Hematopoietic multipotent progenitor cell (in vitro differentiated cells): Measurements from ENCODE around the gene RASAL1. TPM values are rescaled to one million over a fixed set of nuclear protein-coding genes. Genes with fewer than 3 reads are reported as not detected.
"Not testable (repeated sequence)": the region's sequence is repeated elsewhere in the genome, so short reads cannot be mapped to it uniquely, and the experiment has no call there.

Source experiments
- DNase-seq, 3 donors: peaks; one replicate each; pipeline ENCODE4 v3.0.0-alpha.2; 2011 to 2015; ENCODE audit warnings: low read depth in 2 of 3, low spot score in 2 of 3
- total RNA-seq: library from RNA; depleted of rRNA; stranded (reverse); fragments of >200 nt; gene quantifications from one replicate; pipeline ENCODE4 v1.2.3, GENCODE V29; 2012

The RASAL1 gene
- total RNA-seq, 1 donor, result 0.27 TPM

GRCh38 chr12:113120670-113121370 lies 14.7 kb downstream of the RASAL1 start:
- DNase-seq, result no peak

GRCh38 chr12:113119980-113120669 lies 15.4 kb downstream of the RASAL1 start:
- DNase-seq, result no peak

DNA sequence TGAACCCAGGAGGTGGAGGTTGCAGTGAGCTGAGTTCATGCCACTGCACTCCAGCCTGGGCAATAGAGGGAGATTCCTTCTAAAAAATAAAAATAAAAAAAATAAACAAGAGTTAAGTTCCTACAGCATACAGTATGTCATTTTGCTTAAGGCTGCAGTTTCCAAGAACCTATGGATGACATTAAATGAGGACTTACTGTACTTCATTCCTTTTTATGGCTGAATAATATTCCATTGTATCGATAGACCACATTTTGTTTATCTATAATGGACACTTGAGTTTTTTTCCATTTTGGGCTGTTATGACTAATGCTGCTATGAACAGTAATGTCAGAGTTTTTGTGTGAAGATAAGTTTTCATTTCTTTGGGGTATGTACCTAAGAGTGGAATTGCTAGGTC lies 17.4 kb downstream of the RASAL1 start:
- no peak for DNase-seq

GRCh38 chr12:113117684-113118083 lies 17.9 kb downstream of the RASAL1 start:
- not testable (repeated sequence) for DNase-seq

DNA sequence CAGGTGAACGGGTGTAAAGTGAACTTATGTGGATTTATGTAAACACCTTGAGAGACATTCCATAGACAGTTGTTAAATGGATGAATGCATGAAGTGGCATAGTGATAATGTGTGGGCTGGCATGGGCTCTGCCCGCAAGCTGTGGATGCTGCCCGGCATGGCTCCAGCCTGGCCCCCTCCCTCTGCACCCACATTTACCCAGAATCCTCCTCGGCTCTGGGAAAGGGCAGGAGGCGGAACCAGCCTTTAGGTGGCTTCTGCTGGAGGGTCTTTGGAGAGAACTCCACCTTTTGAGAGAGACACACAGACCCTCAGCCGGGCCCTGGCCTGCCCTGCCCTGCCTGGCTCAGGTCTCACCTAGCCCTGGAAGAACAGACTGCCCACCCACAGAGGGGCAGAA lies 18.7 kb downstream of the RASAL1 start:
- DNase-seq, result no peak

DNA sequence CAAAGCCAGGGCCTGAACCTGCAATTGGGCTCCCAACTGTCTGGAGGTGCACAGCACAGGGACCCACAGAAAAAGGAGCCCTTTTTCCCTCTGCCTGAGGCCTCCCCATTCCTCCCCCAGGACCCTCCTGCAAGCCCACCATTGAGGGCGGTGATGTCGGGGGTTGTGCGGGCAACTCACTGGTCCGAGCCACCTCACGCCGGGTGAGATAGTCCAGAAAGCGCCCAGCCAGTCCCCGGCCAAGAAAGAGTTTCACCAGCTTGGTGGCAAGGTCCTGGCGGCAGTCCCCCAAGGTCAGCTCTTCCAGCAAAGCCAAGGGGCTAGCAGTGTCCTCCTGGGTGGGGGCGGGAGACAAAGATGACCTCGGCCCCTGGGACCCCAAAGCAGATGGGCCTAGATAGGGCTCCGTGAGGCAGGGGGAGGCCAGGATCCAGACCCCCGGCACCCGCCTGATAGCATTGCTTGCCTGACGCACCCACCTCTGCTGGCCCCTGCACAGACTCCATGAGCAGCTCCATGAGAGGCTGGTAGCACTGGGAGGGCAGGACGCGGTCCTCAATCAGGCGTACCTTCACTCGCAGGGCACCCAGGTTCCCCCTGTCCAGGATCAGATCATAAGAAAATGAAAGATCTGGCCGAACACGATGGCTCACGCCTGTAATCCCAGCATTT lies 20.0 kb downstream of the RASAL1 start:
- no peak for DNase-seq

- no peak for DNase-seq
Observed at GRCh38 chr12:113114447-113115178, 20.9 kb downstream of the RASAL1 start.

DNA sequence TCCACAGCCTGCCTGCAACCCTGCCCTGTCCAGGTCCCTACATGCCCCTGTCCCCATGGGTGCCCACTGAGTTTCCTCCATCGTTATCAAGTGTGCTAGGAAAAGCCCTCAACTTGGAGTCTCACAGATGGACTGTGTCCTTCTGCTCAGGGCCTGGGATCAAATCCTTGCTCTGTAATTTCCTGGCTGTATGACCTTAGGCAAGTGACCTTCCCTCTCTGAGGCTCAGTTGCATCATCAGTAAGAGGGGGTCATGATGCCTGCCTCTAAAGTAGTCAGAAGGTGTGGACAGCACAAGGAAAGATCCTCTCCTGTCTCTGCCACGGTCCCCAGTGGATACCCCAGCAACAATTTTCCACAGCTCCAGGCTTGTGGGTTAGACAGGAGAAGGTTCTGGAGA lies 22.2 kb downstream of the RASAL1 start:
- DNase-seq, result no peak

- DNase-seq, result no peak
Observed at GRCh38 chr12:113112043-113112899, 23.3 kb downstream of the RASAL1 start.

GRCh38 chr12:113111247-113111646 lies 24.3 kb downstream of the RASAL1 start:
- no peak for DNase-seq

GRCh38 chr12:113109872-113110599 lies 25.5 kb downstream of the RASAL1 start:
- DNase-seq, result no peak

DNA sequence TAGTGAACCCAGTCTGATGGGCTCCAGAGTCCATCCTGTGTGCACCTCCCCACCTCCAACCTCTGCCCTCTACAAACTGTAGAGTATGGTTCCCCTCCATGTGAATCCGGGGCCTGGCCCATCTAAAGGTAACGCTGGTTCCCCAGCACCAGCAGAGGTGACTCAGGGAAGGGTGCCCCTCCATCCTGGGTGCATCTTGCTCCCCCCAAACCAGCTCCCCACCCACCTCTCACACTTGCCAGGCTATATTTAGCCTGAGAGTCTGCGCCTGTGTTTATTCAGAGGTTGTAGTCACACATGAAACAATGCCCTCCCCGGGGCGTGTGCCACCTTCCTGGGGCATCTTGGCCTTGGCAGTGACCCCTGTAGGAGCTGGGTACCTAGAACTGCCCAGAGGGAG lies 26.2 kb downstream of the RASAL1 start:
- DNase-seq, result no peak

DNA sequence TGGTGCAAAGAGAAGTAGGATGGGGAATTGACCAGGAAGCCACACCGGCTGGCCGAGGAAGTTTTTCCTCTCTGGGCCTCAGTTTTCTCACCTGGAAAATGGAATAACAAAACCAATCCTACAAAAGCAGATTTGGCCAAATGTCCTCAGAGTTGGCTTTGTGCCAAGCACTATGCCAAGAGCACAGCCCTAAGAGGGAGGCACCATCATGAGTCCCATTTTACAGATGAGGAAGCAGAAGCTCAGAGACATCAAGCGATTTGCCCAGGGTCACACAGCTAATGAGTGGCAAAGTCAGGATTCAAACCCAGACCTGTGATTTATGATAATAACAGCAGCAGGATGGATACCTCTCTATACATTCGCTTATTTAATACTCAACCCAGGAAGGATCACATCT lies 27.3 kb downstream of the RASAL1 start:
- DNase-seq, result no peak

GRCh38 chr12:113106361-113106760 lies 29.2 kb downstream of the RASAL1 start:
- DNase-seq, result no peak

GRCh38 chr12:113105606-113106271 lies 29.8 kb downstream of the RASAL1 start:
- no peak for DNase-seq

- DNase-seq, result no peak
Observed at GRCh38 chr12:113104953-113105510, 30.5 kb downstream of the RASAL1 start.

DNA sequence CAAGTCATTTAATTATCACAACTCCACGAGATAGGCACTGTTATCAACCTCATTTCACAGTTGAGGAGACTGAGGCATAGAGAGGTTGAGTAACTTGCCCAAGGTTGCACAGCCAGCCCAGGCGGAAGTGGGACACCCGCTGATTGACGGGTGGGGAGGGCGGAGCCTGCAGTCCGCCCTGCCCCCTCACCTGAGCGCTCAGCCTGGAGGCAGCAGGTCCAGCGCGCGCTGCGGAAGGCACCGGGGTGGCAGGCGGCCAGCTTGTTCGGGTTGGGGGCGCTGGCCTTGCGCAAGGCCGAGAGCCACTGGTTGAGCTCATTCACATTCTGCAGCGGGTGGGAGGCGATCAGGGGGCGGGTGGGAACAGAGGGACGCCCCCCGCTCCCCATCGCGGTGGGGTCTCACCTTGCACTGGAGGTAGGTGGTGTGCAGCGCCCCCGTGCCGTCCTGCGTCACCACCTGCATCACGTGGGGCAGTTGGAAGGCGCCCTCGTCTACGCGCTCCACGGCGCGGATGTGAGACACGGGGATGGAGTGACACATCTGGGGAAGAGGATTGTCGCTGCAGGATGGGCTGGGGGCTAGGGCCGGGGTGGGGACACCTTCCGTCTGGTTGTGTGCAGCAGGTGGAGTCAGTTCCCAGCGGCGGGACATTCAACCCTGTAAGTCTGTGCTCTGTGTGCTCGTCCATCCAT lies 31.7 kb downstream of the RASAL1 start:
- peak; percentile 32 to 47 (median 42) for DNase-seq

GRCh38 chr12:113102811-113103210 lies 32.8 kb downstream of the RASAL1 start:
- no peak for DNase-seq
